PFSK-1 (cell line): Measurements from ENCODE around the gene MRPS15. TPM values are rescaled to one million over a fixed set of nuclear protein-coding genes. Genes with fewer than 3 reads are reported as not detected.

Source experiments
- FOXP2 ChIP-seq: optimal IDR thresholded peaks from 2 replicates; pipeline ENCODE3; 2011; ENCODE audit warnings: borderline replicate concordance, control low read depth, inconsistent platforms; ENCODE audit not compliant: insufficient read depth; ENCODE audit errors: extremely low read length, extremely low read depth
- POLR2AphosphoS5 ChIP-seq: IDR thresholded peaks from 2 replicates; pipeline ENCODE4 v1.6.1; 2012; ENCODE audit warnings: low read depth, mild to moderate bottlenecking, control low read depth, low read length, moderate library complexity
- SIN3A ChIP-seq: IDR thresholded peaks from 2 replicates; pipeline ENCODE4 v1.6.1; 2012; ENCODE audit warnings: mild to moderate bottlenecking, low read length, moderate library complexity, borderline replicate concordance; ENCODE audit not compliant: insufficient read depth
- TAF1 ChIP-seq: IDR thresholded peaks from 2 replicates; pipeline ENCODE4 v1.6.1; 2012; ENCODE audit warnings: low read length, control low read depth, borderline replicate concordance; ENCODE audit not compliant: insufficient read depth
- polyA plus RNA-seq: library from polyadenylated mRNA; unstranded; fragments of >200 nt; gene quantifications from one replicate; pipeline ENCODE4 v1.2.1, GENCODE V29; 2012; ENCODE audit warnings: low read depth, missing spikeins; ENCODE audit not compliant: insufficient read length
- TF ChIP-seq, protein P1 (sequence below), 2 experiments: IDR thresholded peaks; 2 replicates each; pipeline versions ENCODE4 v1.6.1 to v1.8.0; 2011 to 2012; ENCODE audit warnings: low read depth in 2 of 2, low read length in 2 of 2, control low read depth in 1 of 2, inconsistent platforms in 1 of 2, mild to moderate bottlenecking in 1 of 2, moderate library complexity in 1 of 2; ENCODE audit not compliant: insufficient read depth in 1 of 2

The MRPS15 gene
- 94.8 TPM for polyA plus RNA-seq

DNA sequence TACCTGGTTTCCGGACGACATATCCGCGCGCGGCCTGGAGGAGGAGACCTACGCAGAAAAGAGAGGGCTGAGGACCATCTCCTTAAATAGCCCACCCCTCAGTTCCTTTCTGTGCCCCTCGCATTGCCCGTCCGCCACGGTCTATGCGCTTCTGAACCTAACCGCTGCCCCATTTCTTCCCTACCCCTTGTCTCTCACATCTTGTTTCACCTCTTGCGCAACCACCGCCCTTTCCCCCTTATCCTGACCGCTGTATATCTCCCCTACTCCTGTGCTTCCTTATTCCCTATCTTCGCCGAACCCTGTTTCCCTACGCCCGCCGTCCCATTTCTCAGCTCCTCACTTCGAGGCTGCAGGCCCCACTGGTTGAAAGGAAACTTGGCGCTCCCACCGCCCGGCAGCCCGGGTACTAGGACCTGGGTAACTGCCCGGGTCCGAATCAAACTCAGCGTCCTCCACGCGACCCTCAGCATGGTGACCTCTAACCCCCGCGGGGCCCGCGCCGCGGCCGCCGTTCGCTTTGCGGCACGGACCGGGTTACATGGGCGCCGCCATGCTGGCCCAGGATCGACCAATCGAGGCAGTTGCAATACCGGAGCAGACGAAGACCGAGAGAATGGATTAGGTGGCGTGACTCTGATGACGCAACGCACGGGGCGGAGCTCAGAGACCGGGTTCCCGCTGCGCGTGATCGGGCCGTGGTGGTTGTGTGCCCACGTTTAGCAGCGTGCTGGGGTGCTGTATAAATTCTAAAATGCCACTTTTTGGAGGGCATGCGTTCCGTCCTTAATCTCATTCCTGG is at the start of gene MRPS15:
MRPS15 (minus strand) TSS at position 582 of the 802 bp plus-strand sequence; CDS start at position 473, 109 bp downstream.
- peak; percentile 85 for TF ChIP-seq FOXP2
- peak; percentile 32; the same call in 1 of the 2 replicates for TF ChIP-seq SIN3A
- peak; percentile 82; the same call in 1 of the 2 replicates for TF ChIP-seq TAF1
- peak; percentile 91 for TF ChIP-seq POLR2AphosphoS5
- TF ChIP-seq, protein P1, sequence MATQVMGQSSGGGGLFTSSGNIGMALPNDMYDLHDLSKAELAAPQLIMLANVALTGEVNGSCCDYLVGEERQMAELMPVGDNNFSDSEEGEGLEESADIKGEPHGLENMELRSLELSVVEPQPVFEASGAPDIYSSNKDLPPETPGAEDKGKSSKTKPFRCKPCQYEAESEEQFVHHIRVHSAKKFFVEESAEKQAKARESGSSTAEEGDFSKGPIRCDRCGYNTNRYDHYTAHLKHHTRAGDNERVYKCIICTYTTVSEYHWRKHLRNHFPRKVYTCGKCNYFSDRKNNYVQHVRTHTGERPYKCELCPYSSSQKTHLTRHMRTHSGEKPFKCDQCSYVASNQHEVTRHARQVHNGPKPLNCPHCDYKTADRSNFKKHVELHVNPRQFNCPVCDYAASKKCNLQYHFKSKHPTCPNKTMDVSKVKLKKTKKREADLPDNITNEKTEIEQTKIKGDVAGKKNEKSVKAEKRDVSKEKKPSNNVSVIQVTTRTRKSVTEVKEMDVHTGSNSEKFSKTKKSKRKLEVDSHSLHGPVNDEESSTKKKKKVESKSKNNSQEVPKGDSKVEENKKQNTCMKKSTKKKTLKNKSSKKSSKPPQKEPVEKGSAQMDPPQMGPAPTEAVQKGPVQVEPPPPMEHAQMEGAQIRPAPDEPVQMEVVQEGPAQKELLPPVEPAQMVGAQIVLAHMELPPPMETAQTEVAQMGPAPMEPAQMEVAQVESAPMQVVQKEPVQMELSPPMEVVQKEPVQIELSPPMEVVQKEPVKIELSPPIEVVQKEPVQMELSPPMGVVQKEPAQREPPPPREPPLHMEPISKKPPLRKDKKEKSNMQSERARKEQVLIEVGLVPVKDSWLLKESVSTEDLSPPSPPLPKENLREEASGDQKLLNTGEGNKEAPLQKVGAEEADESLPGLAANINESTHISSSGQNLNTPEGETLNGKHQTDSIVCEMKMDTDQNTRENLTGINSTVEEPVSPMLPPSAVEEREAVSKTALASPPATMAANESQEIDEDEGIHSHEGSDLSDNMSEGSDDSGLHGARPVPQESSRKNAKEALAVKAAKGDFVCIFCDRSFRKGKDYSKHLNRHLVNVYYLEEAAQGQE (IDR thresholded peaks at IDR 0.05; ENCODE audit: insufficient read depth in 1 of 2, low read depth in 2 of 2, low read length in 2 of 2), result peak; percentile 35 to 48; a peak in 2 of 4 replicates

DNA sequence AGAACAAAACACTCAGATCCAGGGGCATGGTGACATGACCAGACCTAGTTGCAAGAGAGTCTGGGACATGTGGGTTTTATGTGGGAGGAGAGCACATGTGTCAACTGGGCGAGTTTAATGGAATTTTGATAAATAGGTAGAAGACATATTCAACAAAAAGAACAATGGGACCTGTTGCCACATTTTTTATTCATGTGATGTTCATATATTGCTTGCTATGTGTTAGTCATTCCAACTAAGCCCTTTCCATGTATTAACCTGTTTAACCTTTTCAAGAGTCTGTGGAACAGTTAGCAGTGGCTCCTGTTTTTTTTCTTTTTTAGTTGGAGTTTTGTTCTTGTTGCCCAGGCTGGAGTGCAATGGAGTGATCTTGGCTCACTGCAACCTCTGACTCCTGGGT is 48.7 kb upstream of the MRPS15 start:
- no peak for TF ChIP-seq FOXP2
- no peak for TF ChIP-seq TAF1
- TF ChIP-seq SIN3A, result no peak

DNA sequence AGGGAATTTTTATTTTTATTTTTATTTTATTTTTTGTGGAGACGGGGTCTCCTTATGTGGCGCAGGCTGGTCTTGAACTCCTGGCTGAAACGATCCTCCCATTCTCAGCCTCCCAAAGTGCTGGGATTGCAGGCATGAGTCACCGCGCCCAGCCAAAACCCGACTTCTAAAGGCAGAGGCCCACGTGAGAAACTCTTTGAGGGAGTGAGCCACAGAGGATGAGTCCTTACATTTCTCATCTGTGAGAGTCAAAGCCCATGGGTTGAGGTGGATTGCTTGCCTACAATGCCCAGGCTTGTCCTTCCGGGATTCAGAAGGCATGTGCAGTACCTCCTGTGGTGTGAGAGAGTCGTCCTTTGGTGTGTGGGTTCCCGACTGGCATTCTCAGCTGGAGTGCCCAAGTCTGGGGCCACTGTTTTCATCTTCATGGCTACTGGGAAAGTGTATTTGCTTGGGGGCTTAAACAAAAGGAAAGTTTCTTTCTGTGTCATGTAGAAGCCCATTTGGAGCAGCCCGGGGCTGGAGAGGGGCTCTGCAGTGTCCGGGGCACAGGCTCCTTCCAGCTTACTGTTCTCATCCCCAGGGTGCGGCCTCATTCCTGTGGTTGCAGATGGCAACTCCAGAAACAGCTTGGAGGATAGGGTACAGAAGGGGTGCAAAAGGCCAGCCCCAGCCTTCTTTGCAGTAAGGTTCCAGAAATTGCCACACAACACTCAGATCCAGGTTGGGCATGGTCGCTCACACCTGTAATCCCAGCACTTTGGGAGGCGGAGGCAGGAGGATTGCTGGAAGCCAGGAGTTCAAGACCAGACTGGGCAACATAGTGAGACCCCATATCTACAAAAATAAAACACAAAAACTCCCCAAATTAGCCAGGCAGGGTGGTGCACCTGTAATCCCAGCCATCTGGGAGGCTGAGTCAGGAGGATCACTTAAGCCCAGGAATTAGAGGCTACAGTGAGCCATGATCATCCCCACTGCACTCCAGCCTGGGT is 47.9 kb upstream of the MRPS15 start:
- no peak for TF ChIP-seq POLR2AphosphoS5
- TF ChIP-seq SIN3A, result no peak
- TF ChIP-seq TAF1, result no peak
- TF ChIP-seq, protein P1 (IDR thresholded peaks at IDR 0.05; ENCODE audit: insufficient read depth in 1 of 2, low read depth in 2 of 2, low read length in 2 of 2), result no peak
- no peak for TF ChIP-seq FOXP2

DNA sequence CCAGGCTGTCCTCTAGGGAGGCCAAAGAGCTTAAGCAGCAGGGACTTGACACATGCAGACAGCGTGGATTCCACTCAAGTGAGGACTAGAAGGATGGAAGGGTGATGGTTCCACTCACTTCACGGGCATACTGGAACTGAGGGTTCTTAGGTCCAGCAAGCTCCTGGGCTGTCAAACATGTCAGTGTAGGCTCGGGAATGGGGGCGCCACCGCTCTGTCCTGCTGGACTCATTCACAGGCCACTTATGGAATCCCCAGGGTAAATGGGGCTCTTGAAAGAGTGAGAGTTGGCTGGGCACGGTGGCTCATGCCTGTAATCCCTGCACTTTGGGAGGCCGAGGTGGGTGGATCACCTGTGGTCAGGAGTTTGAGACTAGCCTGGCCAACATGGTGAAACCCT is 46.2 kb upstream of the MRPS15 start:
- TF ChIP-seq TAF1 (no peak), SIN3A (no peak), FOXP2 (no peak), POLR2AphosphoS5 (no peak)
- TF ChIP-seq, protein P1 (IDR thresholded peaks at IDR 0.05; ENCODE audit: insufficient read depth in 1 of 2, low read depth in 2 of 2, low read length in 2 of 2), result no peak

DNA sequence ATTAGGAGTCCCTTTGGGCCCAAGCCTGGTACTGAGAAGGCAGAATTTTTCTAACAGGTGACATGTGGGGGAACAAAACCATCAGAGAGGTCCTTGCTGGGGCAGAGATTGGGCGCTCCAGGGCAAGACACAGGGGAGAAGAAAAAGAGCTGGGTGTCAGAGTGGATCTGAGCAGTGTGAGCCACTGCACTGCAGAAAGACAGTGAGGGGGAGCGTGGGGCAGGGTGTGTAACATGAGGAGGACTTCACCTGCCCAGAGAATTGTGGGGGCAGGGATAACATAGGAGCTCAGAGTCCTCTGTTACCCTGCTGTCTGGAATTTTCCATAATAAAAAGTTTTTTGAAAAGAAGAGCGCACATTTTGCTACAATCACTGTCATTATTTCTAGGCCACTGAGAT is 44.1 kb upstream of the MRPS15 start:
- TF ChIP-seq POLR2AphosphoS5 (no peak), TAF1 (no peak), SIN3A (no peak), FOXP2 (no peak)
- TF ChIP-seq, protein P1 (IDR thresholded peaks at IDR 0.05; ENCODE audit: insufficient read depth in 1 of 2, low read depth in 2 of 2, low read length in 2 of 2), result no peak
